SK-N-SH (cell line): ENCODE results near the gene NECTIN1. TPM values are rescaled to one million over a fixed set of nuclear protein-coding genes. Genes with fewer than 3 reads are reported as not detected.

ENCODE experiments used
- CTCF ChIA-PET: fragments of 300-600, 350-600 bp; formaldehyde crosslinking; extraction: SDS; loops from one replicate; lab custom pipeline; 2021; lab: Yijun Ruan, JAX
- POLR2A ChIA-PET: fragments of 350-600 bp; sonication (Branson Sonifier 250); formaldehyde crosslinking; extraction: SDS; loops from one replicate; lab custom pipeline; 2020; ENCODE audit warnings: antibody characterized with exemption, inconsistent platforms; lab: Yijun Ruan, JAX
- DNase-seq: peaks from one replicate; pipeline ENCODE4 v3.0.0; 2012
- H2AFZ ChIP-seq: fragments of 200-600 bp; sonication (generic); 2 replicates; pipeline ENCODE4 v1.8.1; 2016; ENCODE audit warnings: antibody characterized with exemption, mild to moderate bottlenecking, low read depth
- H3F3A ChIP-seq: fragments of 200-600 bp; sonication (generic); replicated peaks from 2 replicates; pipeline ENCODE3; 2016; ENCODE audit warnings: antibody characterized with exemption, mild to moderate bottlenecking; ENCODE audit not compliant: insufficient read depth
- H3K27ac ChIP-seq, 2 experiments: fragments of 200-500 bp in 1 of 2; fragments of 200-600 bp in 1 of 2; sonication (Bioruptor generic) in 1 of 2; sonication (generic), shearing (Covaris generic) in 1 of 2; 2 replicates each; pipeline versions ENCODE4 v1.5.1 to v1.6.1; 2014 to 2016; ENCODE audit warnings: low read depth in 2 of 2, inconsistent platforms in 1 of 2, low read length in 1 of 2, mild to moderate bottlenecking in 1 of 2, mixed read lengths in 1 of 2
- H3K27me3 ChIP-seq: fragments of 200-600 bp; sonication (generic), shearing (Covaris generic); 2 replicates; pipeline ENCODE4 v1.6.1; 2016; ENCODE audit warnings: mixed run types; ENCODE audit not compliant: insufficient read depth
- H3K36me3 ChIP-seq, 2 experiments: fragments of 200-500 bp in 1 of 2; fragments of 200-600 bp in 1 of 2; sonication (Bioruptor generic) in 1 of 2; sonication (generic) in 1 of 2; replicated peaks in 1 of 2; 2 replicates each; pipeline versions ENCODE3 to v1.5.1; 2014 to 2016; ENCODE audit warnings: low read length in 1 of 2, mild to moderate bottlenecking in 1 of 2; ENCODE audit not compliant: insufficient read depth in 2 of 2, control insufficient read depth in 1 of 2
- H3K4me1 ChIP-seq, 2 experiments: fragments of 200-500 bp in 1 of 2; fragments of 200-600 bp in 1 of 2; sonication (Bioruptor generic) in 1 of 2; sonication (generic), shearing (Covaris generic) in 1 of 2; 2 replicates each; pipeline versions ENCODE4 v1.5.1 to v1.6.1; 2014 to 2016; ENCODE audit warnings: low read depth in 1 of 2, low read length in 1 of 2, mixed run types in 1 of 2; ENCODE audit not compliant: insufficient read depth in 2 of 2, control insufficient read depth in 1 of 2
- H3K4me2 ChIP-seq: fragments of 200-600 bp; sonication (generic), shearing (Covaris generic); 2 replicates; pipeline ENCODE4 v1.6.1; 2017; ENCODE audit warnings: mixed run types
- H3K4me3 ChIP-seq, 2 experiments: fragments of 200-500 bp in 1 of 2; fragments of 200-600 bp in 1 of 2; sonication (Bioruptor generic) in 1 of 2; sonication (generic), shearing (Covaris generic) in 1 of 2; 2 replicates each; pipeline versions ENCODE4 v1.5.1 to v1.8.1; 2014 to 2016; ENCODE audit warnings: low read depth in 2 of 2, inconsistent platforms in 1 of 2, low read length in 1 of 2, mild to moderate bottlenecking in 1 of 2, mixed read lengths in 1 of 2, moderate library complexity in 1 of 2
- H3K79me2 ChIP-seq: fragments of 200-600 bp; sonication (generic); 2 replicates; pipeline ENCODE4 v1.8.1; 2017; ENCODE audit warnings: mild to moderate bottlenecking; ENCODE audit not compliant: insufficient read depth
- H3K9ac ChIP-seq: fragments of 200-600 bp; sonication (generic); 2 replicates; pipeline ENCODE4 v1.6.1; 2017; ENCODE audit warnings: mixed run types
- H3K9me2 ChIP-seq: fragments of 200-600 bp; sonication (generic); 2 replicates; pipeline ENCODE4 v1.6.1; 2017; ENCODE audit warnings: mixed run types
- H3K9me3 ChIP-seq: fragments of 200-600 bp; sonication (generic); 2 replicates; pipeline ENCODE4 v1.6.1; 2017; ENCODE audit warnings: mixed run types, mild to moderate bottlenecking, moderate library complexity
- H4K20me1 ChIP-seq: fragments of 200-600 bp; sonication (generic); 2 replicates; pipeline ENCODE4 v1.6.1; 2017; ENCODE audit warnings: mild to moderate bottlenecking, mixed run types; ENCODE audit not compliant: insufficient read depth
- CHD2 ChIP-seq: fragments of 150-350 bp; IDR thresholded peaks from 2 replicates; pipeline ENCODE4 v1.6.1; 2018; ENCODE audit warnings: low read length; ENCODE audit not compliant: partially characterized antibody
- ELF1 ChIP-seq: IDR thresholded peaks from 2 replicates; pipeline ENCODE4 v1.4.0; 2012
- EZH2phosphoT487 ChIP-seq: fragments of 200-600 bp; sonication (generic); IDR thresholded peaks from 2 replicates; pipeline ENCODE4 v1.6.1; 2017; ENCODE audit warnings: low read depth, mixed run types, mild to moderate bottlenecking, antibody characterized with exemption, moderate library complexity, borderline replicate concordance
- FOSL2 ChIP-seq: IDR thresholded peaks from 2 replicates; pipeline ENCODE4 v1.4.0; 2012; ENCODE audit warnings: low read depth, mild to moderate bottlenecking, moderate library complexity, borderline replicate concordance
- FOXM1 ChIP-seq: IDR thresholded peaks from 2 replicates; pipeline ENCODE4 v1.4.0; 2012; ENCODE audit warnings: low read depth, mild to moderate bottlenecking
- GABPA ChIP-seq: IDR thresholded peaks from 2 replicates; pipeline ENCODE4 v1.4.0; 2012; ENCODE audit warnings: low read depth, mild to moderate bottlenecking
- GATA2 ChIP-seq: sonication (generic); formaldehyde crosslinking; IDR thresholded peaks from 2 replicates; pipeline ENCODE4 v1.5.0; 2020; ENCODE audit warnings: mild to moderate bottlenecking, missing genetic modification reagents
- MEF2A ChIP-seq: IDR thresholded peaks from 2 replicates; pipeline ENCODE4 v1.4.0; 2012; ENCODE audit warnings: low read depth, borderline replicate concordance
- POLR2AphosphoS5 ChIP-seq: IDR thresholded peaks from 2 replicates; pipeline ENCODE4 v1.6.1; 2012; ENCODE audit warnings: low read depth, low read length
- RAD21 ChIP-seq: IDR thresholded peaks from 2 replicates; pipeline ENCODE4 v1.6.1; 2012; ENCODE audit warnings: mild to moderate bottlenecking, low read length
- RCOR1 ChIP-seq: fragments of 150-350 bp; IDR thresholded peaks from 2 replicates; pipeline ENCODE4 v1.6.1; 2017; ENCODE audit warnings: antibody characterized with exemption, low read length
- RXRA ChIP-seq: IDR thresholded peaks from 2 replicates; pipeline ENCODE4 v1.4.0; 2012; ENCODE audit warnings: low read depth, mild to moderate bottlenecking, borderline replicate concordance
- SIN3A ChIP-seq: IDR thresholded peaks from 2 replicates; pipeline ENCODE4 v1.6.1; 2012; ENCODE audit warnings: low read depth, mild to moderate bottlenecking, low read length, moderate library complexity, borderline replicate concordance
- SMC3 ChIP-seq: IDR thresholded peaks from 2 replicates; pipeline ENCODE4 v1.6.1; 2012; ENCODE audit warnings: low read depth, low read length, improper control_type of control experiment
- TCF12 ChIP-seq: IDR thresholded peaks from 2 replicates; pipeline ENCODE4 v1.4.0; 2012
- USF2 ChIP-seq: fragments of 150-350 bp; IDR thresholded peaks from 2 replicates; pipeline ENCODE4 v1.6.1; 2017; ENCODE audit warnings: antibody characterized with exemption, low read length, low read depth, borderline replicate concordance
- WGBS: methylation state at CpG from one replicate; pipeline ENCODE4 v1.1.6; 2017; ENCODE audit warnings: low lambda C conversion rate; 5-methylcytosine and 5-hydroxymethylcytosine counted together
- polyA plus RNA-seq, 3 experiments: library from polyadenylated mRNA; depleted of rRNA; stranded (reverse); fragments of >200 nt; gene quantifications; 2 replicates each; pipeline ENCODE4 v1.2.3, GENCODE V29; 2012
- TF ChIP-seq, protein P1 (sequence below): IDR thresholded peaks from 2 replicates; pipeline ENCODE4; 2012
- TF ChIP-seq, protein P2 (sequence below): IDR thresholded peaks from 2 replicates; pipeline ENCODE4 v1.6.1; 2012; ENCODE audit warnings: mild to moderate bottlenecking, low read depth, low read length, moderate library complexity

The NECTIN1 gene
- polyA plus RNA-seq, 1 of the 3 experiments (the other 2 are of a cell fraction): 9.1 TPM

DNA sequence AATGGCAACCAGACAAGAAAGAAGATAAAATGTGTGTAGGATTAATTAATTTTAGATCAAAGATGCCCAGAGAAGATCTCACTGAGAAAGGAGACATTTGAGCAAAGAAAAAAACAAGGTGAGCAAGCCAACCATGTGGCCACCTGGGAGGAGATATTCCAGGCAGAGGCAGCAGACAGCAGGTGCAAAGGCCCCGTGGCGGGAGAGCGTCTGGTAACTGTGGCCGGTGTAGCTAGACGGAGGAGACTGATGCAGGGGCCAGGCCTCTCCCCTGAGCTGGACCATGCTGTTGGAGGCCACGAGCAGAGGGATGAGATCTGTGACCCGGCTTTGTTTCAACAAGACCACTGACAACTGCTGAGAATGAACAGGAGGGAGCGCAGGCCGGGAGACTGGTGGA is 23.6 kb downstream of the NECTIN1 start (continued):
- no peak for TF ChIP-seq USF2

- TF ChIP-seq, protein P1, sequence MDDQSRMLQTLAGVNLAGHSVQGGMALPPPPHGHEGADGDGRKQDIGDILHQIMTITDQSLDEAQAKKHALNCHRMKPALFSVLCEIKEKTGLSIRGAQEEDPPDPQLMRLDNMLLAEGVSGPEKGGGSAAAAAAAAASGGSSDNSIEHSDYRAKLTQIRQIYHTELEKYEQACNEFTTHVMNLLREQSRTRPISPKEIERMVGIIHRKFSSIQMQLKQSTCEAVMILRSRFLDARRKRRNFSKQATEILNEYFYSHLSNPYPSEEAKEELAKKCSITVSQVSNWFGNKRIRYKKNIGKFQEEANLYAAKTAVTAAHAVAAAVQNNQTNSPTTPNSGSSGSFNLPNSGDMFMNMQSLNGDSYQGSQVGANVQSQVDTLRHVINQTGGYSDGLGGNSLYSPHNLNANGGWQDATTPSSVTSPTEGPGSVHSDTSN: no peak
- no peak for TF ChIP-seq CHD2
- TF ChIP-seq, protein P2, sequence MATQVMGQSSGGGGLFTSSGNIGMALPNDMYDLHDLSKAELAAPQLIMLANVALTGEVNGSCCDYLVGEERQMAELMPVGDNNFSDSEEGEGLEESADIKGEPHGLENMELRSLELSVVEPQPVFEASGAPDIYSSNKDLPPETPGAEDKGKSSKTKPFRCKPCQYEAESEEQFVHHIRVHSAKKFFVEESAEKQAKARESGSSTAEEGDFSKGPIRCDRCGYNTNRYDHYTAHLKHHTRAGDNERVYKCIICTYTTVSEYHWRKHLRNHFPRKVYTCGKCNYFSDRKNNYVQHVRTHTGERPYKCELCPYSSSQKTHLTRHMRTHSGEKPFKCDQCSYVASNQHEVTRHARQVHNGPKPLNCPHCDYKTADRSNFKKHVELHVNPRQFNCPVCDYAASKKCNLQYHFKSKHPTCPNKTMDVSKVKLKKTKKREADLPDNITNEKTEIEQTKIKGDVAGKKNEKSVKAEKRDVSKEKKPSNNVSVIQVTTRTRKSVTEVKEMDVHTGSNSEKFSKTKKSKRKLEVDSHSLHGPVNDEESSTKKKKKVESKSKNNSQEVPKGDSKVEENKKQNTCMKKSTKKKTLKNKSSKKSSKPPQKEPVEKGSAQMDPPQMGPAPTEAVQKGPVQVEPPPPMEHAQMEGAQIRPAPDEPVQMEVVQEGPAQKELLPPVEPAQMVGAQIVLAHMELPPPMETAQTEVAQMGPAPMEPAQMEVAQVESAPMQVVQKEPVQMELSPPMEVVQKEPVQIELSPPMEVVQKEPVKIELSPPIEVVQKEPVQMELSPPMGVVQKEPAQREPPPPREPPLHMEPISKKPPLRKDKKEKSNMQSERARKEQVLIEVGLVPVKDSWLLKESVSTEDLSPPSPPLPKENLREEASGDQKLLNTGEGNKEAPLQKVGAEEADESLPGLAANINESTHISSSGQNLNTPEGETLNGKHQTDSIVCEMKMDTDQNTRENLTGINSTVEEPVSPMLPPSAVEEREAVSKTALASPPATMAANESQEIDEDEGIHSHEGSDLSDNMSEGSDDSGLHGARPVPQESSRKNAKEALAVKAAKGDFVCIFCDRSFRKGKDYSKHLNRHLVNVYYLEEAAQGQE: no peak
- TF ChIP-seq GATA2 (CRISPR knock-in tag): no peak
- no peak for TF ChIP-seq USF2
- no peak for TF ChIP-seq TCF12
- TF ChIP-seq SMC3: no peak
- no peak for TF ChIP-seq SIN3A
- TF ChIP-seq FOSL2: no peak
- TF ChIP-seq RXRA: no peak
- TF ChIP-seq EZH2phosphoT487: no peak
- TF ChIP-seq ELF1: no peak
- no peak for TF ChIP-seq GABPA
- no peak for TF ChIP-seq RAD21
- no peak for TF ChIP-seq POLR2AphosphoS5
- no peak for TF ChIP-seq RCOR1
- no peak for TF ChIP-seq FOXM1
- TF ChIP-seq MEF2A: no peak
- TF ChIP-seq, all 33 proteins: peak for 0
- 96% methylated on average over 2 of the region's 2 CpGs for WGBS
- Histone ChIP-seq H3K4me2 (no peak overlapping the region), H3K9ac (no peak overlapping the region), H3K27ac (peak overlapping the region in 1 of 2 experiments; percentile 56; a peak in 1 of 4 replicates), H3K4me1 (peaks cover 6 to 79% of the 10 kb centered on the region in 2 experiments; a peak in 2 of 4 replicates), H4K20me1 (0 out of 2 replicates have a peak, but pooled peaks cover 5% of the 10 kb centered on the region), H2AFZ (no peak overlapping the region), H3K36me3 (no peaks in the 10 kb centered on the region), H3K79me2 (no peaks in the 10 kb centered on the region), H3K4me3 (no peak overlapping the region), H3K9me3 (no peaks in the 10 kb centered on the region), H3K9me2 (no peaks in the 10 kb centered on the region), H3F3A (no peaks in the 10 kb centered on the region), H3K27me3 (no peaks in the 10 kb centered on the region)
- CTCF ChIA-PET: interaction anchor here (1.0 to 8.4 kb wide), 4 partner anchors 13 to 33 kb away, joined by 3 to 77 read pairs (median 8); partner anchors contain the start of gene NECTIN1
- POLR2A ChIA-PET: no interaction called here
- no peak for DNase-seq
Observed at GRCh38 chr11:119704849-119705248, 24.2 kb downstream of the NECTIN1 start.
